GM12872 (cell line): ENCODE results near the gene PAMR1.

Experiments
- CTCF ChIP-seq: IDR thresholded peaks from 3 replicates; pipeline ENCODE4 v1.5.1; 2011; ENCODE audit warnings: low read depth, mild to moderate bottlenecking, low read length, moderate library complexity; ENCODE audit not compliant: insufficient read depth

The PAMR1 gene

GRCh38 chr11:35559949-35560348 is 34.5 kb upstream of the PAMR1 start:
- TF ChIP-seq CTCF: no peak

- no peak for TF ChIP-seq CTCF
These were observed 33.1 kb upstream of the PAMR1 start for GRCh38 chr11:35558513-35558912.

- TF ChIP-seq CTCF: no peak
These were observed 30.1 kb upstream of the PAMR1 start for GRCh38 chr11:35555488-35555887.

- TF ChIP-seq CTCF: peak; percentile 20; the same call in 1 of the 3 replicates
These were observed 29.3 kb upstream of the PAMR1 start for GRCh38 chr11:35554491-35555437.

- no peak for TF ChIP-seq CTCF
These were observed 28.4 kb upstream of the PAMR1 start for GRCh38 chr11:35553831-35554230.

- TF ChIP-seq CTCF: no peak
These were observed 27.6 kb upstream of the PAMR1 start for GRCh38 chr11:35553021-35553420.

GRCh38 chr11:35552616-35553015 is 27.2 kb upstream of the PAMR1 start:
- no peak for TF ChIP-seq CTCF
